ENCODE results near the gene ASB18. TPM values are rescaled to one million over a fixed set of nuclear protein-coding genes. Genes with fewer than 3 reads are reported as not detected.

The ASB18 gene
- total RNA-seq, 1 experiment from 2014 or later: not detected

GRCh38 chr2:236254001-236254400 is 10.2 kb downstream of the ASB18 start:
- peaks cover 23% of the 10 kb centered on the region for H3K4me1 Mint-ChIP-seq
- H3K36me3 Mint-ChIP-seq: no peaks in the 10 kb centered on the region
- ATAC-seq (no peak), DNase-seq (ENCODE audit: low spot score) (no peak)
- H3K27me3 Mint-ChIP-seq (ENCODE audit: low read depth): no peaks in the 10 kb centered on the region
- TF ChIP-seq, protein P1, sequence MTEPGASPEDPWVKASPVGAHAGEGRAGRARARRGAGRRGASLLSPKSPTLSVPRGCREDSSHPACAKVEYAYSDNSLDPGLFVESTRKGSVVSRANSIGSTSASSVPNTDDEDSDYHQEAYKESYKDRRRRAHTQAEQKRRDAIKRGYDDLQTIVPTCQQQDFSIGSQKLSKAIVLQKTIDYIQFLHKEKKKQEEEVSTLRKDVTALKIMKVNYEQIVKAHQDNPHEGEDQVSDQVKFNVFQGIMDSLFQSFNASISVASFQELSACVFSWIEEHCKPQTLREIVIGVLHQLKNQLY (CRISPR knock-in tag; IDR thresholded peaks at IDR 0.05): no peak
- no peak for TF ChIP-seq ATF1 (CRISPR knock-in tag; IDR thresholded peaks at IDR 0.05)
- ChIA-PET CTCF (interaction anchor here (0.7 to 1.3 kb wide), 2 partner anchors 15 to 44 kb away, joined by 3 to 4 read pairs; no protein-coding TSS in a partner anchor), POLR2A (no interaction called here)
- H3K9me3 Mint-ChIP-seq: no peaks in the 10 kb centered on the region
- H3K27ac Mint-ChIP-seq: no peak overlapping the region
- H3K4me3 Mint-ChIP-seq: no peak overlapping the region

- no peak overlapping the region for H3K27ac Mint-ChIP-seq
- H3K9me3 Mint-ChIP-seq: no peaks in the 10 kb centered on the region
- TF ChIP-seq, protein P2, sequence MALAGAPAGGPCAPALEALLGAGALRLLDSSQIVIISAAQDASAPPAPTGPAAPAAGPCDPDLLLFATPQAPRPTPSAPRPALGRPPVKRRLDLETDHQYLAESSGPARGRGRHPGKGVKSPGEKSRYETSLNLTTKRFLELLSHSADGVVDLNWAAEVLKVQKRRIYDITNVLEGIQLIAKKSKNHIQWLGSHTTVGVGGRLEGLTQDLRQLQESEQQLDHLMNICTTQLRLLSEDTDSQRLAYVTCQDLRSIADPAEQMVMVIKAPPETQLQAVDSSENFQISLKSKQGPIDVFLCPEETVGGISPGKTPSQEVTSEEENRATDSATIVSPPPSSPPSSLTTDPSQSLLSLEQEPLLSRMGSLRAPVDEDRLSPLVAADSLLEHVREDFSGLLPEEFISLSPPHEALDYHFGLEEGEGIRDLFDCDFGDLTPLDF (CRISPR knock-in tag; IDR thresholded peaks at IDR 0.05): no peak
- TF ChIP-seq MAX (CRISPR knock-in tag; IDR thresholded peaks at IDR 0.05): no peak
- TF ChIP-seq, protein P3, sequence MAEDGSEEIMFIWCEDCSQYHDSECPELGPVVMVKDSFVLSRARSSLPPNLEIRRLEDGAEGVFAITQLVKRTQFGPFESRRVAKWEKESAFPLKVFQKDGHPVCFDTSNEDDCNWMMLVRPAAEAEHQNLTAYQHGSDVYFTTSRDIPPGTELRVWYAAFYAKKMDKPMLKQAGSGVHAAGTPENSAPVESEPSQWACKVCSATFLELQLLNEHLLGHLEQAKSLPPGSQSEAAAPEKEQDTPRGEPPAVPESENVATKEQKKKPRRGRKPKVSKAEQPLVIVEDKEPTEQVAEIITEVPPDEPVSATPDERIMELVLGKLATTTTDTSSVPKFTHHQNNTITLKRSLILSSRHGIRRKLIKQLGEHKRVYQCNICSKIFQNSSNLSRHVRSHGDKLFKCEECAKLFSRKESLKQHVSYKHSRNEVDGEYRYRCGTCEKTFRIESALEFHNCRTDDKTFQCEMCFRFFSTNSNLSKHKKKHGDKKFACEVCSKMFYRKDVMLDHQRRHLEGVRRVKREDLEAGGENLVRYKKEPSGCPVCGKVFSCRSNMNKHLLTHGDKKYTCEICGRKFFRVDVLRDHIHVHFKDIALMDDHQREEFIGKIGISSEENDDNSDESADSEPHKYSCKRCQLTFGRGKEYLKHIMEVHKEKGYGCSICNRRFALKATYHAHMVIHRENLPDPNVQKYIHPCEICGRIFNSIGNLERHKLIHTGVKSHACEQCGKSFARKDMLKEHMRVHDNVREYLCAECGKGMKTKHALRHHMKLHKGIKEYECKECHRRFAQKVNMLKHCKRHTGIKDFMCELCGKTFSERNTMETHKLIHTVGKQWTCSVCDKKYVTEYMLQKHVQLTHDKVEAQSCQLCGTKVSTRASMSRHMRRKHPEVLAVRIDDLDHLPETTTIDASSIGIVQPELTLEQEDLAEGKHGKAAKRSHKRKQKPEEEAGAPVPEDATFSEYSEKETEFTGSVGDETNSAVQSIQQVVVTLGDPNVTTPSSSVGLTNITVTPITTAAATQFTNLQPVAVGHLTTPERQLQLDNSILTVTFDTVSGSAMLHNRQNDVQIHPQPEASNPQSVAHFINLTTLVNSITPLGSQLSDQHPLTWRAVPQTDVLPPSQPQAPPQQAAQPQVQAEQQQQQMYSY (CRISPR knock-in tag; IDR thresholded peaks at IDR 0.05): no peak
- TF ChIP-seq, protein P4, sequence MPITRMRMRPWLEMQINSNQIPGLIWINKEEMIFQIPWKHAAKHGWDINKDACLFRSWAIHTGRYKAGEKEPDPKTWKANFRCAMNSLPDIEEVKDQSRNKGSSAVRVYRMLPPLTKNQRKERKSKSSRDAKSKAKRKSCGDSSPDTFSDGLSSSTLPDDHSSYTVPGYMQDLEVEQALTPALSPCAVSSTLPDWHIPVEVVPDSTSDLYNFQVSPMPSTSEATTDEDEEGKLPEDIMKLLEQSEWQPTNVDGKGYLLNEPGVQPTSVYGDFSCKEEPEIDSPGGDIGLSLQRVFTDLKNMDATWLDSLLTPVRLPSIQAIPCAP (CRISPR knock-in tag; IDR thresholded peaks at IDR 0.05): no peak
- TF ChIP-seq, protein P5, sequence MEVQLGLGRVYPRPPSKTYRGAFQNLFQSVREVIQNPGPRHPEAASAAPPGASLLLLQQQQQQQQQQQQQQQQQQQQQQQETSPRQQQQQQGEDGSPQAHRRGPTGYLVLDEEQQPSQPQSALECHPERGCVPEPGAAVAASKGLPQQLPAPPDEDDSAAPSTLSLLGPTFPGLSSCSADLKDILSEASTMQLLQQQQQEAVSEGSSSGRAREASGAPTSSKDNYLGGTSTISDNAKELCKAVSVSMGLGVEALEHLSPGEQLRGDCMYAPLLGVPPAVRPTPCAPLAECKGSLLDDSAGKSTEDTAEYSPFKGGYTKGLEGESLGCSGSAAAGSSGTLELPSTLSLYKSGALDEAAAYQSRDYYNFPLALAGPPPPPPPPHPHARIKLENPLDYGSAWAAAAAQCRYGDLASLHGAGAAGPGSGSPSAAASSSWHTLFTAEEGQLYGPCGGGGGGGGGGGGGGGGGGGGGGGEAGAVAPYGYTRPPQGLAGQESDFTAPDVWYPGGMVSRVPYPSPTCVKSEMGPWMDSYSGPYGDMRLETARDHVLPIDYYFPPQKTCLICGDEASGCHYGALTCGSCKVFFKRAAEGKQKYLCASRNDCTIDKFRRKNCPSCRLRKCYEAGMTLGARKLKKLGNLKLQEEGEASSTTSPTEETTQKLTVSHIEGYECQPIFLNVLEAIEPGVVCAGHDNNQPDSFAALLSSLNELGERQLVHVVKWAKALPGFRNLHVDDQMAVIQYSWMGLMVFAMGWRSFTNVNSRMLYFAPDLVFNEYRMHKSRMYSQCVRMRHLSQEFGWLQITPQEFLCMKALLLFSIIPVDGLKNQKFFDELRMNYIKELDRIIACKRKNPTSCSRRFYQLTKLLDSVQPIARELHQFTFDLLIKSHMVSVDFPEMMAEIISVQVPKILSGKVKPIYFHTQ (CRISPR knock-in tag; IDR thresholded peaks at IDR 0.05): no peak
- TF ChIP-seq HMGXB4 (CRISPR knock-in tag; IDR thresholded peaks at IDR 0.05): no peak
- no peak for TF ChIP-seq ZNF671 (CRISPR knock-in tag; IDR thresholded peaks at IDR 0.05)
- TF ChIP-seq ATF1 (CRISPR knock-in tag; IDR thresholded peaks at IDR 0.05): no peak
- TF ChIP-seq MYBL2 (CRISPR knock-in tag; IDR thresholded peaks at IDR 0.05): no peak
- no peak for TF ChIP-seq USF1 (CRISPR knock-in tag; IDR thresholded peaks at IDR 0.05)
- TF ChIP-seq NR1H2 (CRISPR knock-in tag; IDR thresholded peaks at IDR 0.05): no peak
- no peak for TF ChIP-seq ZNF232 (CRISPR knock-in tag; IDR thresholded peaks at IDR 0.05)
- TF ChIP-seq, protein P6, sequence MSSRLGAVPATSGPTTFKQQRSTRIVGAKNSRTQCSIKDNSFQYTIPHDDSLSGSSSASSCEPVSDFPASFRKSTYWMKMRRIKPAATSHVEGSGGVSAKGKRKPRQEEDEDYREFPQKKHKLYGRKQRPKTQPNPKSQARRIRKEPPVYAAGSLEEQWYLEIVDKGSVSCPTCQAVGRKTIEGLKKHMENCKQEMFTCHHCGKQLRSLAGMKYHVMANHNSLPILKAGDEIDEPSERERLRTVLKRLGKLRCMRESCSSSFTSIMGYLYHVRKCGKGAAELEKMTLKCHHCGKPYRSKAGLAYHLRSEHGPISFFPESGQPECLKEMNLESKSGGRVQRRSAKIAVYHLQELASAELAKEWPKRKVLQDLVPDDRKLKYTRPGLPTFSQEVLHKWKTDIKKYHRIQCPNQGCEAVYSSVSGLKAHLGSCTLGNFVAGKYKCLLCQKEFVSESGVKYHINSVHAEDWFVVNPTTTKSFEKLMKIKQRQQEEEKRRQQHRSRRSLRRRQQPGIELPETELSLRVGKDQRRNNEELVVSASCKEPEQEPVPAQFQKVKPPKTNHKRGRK (CRISPR knock-in tag; IDR thresholded peaks at IDR 0.05; ENCODE audit: borderline replicate concordance): no peak
- TF ChIP-seq ESRRA (CRISPR knock-in tag; IDR thresholded peaks at IDR 0.05; ENCODE audit: borderline replicate concordance): no peak
- no peak for TF ChIP-seq ATF3 (CRISPR knock-in tag; conservative IDR thresholded peaks at IDR 0.05)
- DNase-seq (ENCODE audit: low spot score): no peak
- no peaks in the 10 kb centered on the region for H3K36me3 Mint-ChIP-seq
- H3K4me1 Mint-ChIP-seq: peaks cover 23% of the 10 kb centered on the region
- ChIA-PET POLR2A (no interaction called here), CTCF (interaction anchor here (1.0 kb wide), 1 partner anchor 43 kb away, joined by 4 read pairs; no protein-coding TSS in a partner anchor)
- no peaks in the 10 kb centered on the region for H3K27me3 Mint-ChIP-seq (ENCODE audit: low read depth)
- no peak for ATAC-seq
- no peak overlapping the region for H3K4me3 Mint-ChIP-seq
These were observed 11.6 kb downstream of the ASB18 start for GRCh38 chr2:236252602-236253001.

Measured in WTC11 (cell line).